ENCODE results near the gene IFT52.
A peak's percentile ranks its signal among the peaks of the same experiment; 100 is the strongest.

IFT52 gene

DNA sequence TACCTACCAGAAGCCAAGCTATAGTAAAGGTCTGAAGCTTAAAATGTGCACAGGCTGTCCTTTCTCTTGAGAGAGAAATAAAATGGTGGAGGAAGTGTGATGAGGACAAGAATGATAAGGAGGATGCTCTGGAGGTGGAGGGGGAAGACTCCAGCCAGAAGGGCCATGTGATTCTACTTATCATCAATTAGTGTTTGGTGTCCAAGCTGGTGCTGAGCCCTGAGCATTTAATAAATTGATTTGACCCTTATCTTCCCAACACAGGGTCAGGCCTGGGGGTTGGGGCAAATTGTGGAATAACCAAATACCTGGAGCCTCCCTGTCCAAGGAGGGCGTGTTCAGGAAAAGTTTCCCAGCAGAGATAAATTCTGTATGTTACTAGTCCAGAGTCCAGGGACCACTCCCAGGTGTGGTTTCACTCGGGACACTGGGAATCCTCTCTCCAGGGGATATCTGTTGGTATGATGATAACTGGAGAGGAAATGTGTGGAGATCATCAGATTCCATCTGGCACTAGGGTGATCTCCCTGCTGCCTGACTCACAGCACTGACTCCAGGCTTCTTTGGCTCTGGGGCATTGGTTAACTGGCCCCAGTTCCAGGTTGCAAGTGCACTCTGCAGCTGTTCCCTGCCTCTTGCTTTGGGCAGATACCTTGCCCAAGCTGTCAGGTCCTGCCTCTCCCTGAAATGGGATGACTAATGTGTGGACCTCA, 72.4 kb downstream of the IFT52 start:
- H3K4me2 ChIP-seq, result no peak overlapping the region

GRCh38 chr20:43665466-43666176, 74.9 kb downstream of the IFT52 start:
- no peak overlapping the region for H3K4me2 ChIP-seq
- no peak overlapping the region for H2AFZ ChIP-seq (ENCODE audit: low read depth)

More for the DNA sequence above, 72.4 kb downstream of the IFT52 start:
- no peak overlapping the region for H3K9ac ChIP-seq
- no peak overlapping the region for H3K4me3 ChIP-seq (IDR thresholded peaks at IDR 0.05; ENCODE audit: insufficient read depth, low read depth, low read length)
- TF ChIP-seq, protein P1, sequence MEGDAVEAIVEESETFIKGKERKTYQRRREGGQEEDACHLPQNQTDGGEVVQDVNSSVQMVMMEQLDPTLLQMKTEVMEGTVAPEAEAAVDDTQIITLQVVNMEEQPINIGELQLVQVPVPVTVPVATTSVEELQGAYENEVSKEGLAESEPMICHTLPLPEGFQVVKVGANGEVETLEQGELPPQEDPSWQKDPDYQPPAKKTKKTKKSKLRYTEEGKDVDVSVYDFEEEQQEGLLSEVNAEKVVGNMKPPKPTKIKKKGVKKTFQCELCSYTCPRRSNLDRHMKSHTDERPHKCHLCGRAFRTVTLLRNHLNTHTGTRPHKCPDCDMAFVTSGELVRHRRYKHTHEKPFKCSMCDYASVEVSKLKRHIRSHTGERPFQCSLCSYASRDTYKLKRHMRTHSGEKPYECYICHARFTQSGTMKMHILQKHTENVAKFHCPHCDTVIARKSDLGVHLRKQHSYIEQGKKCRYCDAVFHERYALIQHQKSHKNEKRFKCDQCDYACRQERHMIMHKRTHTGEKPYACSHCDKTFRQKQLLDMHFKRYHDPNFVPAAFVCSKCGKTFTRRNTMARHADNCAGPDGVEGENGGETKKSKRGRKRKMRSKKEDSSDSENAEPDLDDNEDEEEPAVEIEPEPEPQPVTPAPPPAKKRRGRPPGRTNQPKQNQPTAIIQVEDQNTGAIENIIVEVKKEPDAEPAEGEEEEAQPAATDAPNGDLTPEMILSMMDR (conservative IDR thresholded peaks at IDR 0.05; ENCODE audit: low read depth, low read length), result no peak
- H3K36me3 ChIP-seq (ENCODE audit: insufficient read depth), result no peaks in the 10 kb centered on the region
- H3K27ac ChIP-seq, result no peak overlapping the region
- peaks cover 10% of the 10 kb centered on the region for H3K79me2 ChIP-seq (ENCODE audit: insufficient read depth, low read depth)
- H3K27me3 ChIP-seq (ENCODE audit: insufficient read depth, low read depth), result no peaks in the 10 kb centered on the region
- no peaks in the 10 kb centered on the region for H4K20me1 ChIP-seq (ENCODE audit: insufficient read depth)
- H2AFZ ChIP-seq (ENCODE audit: low read depth), result no peak overlapping the region
- peaks cover 12% of the 10 kb centered on the region for H3K4me1 ChIP-seq (ENCODE audit: low read depth, poor library complexity, severe bottlenecking)

GRCh38 chr20:43666376-43667328, 75.9 kb downstream of the IFT52 start, which contains the start of gene MYBL2:
TSS of gene MYBL2 (plus strand) at chr20:43667114. CDS start at chr20:43667284, 170 bp downstream.
- Histone ChIP-seq H3K36me3 (ENCODE audit: insufficient read depth) (no peaks in the 10 kb centered on the region; the same call in 1 of the 2 replicates), H3K4me2 (peak within 1 kb of the TSS; percentile 76), H3K9ac (peak within 1 kb of the TSS; percentile 95), H3K4me3 (IDR thresholded peaks at IDR 0.05; ENCODE audit: insufficient read depth, low read depth, low read length) (no peak within 1 kb of the TSS), H3K27ac (peak within 1 kb of the TSS; percentile 66), H4K20me1 (ENCODE audit: insufficient read depth) (no peaks in the 10 kb centered on the region), H3K27me3 (ENCODE audit: insufficient read depth, low read depth) (no peaks in the 10 kb centered on the region), H2AFZ (ENCODE audit: low read depth) (peak within 1 kb of the TSS; percentile 91), H3K4me1 (ENCODE audit: low read depth, poor library complexity, severe bottlenecking) (peaks cover 26% of the 10 kb centered on the region), H3K79me2 (ENCODE audit: insufficient read depth, low read depth) (peaks cover 45% of the 10 kb centered on the region)
- TF ChIP-seq, protein P1 (conservative IDR thresholded peaks at IDR 0.05; ENCODE audit: low read depth, low read length), result no peak

More at GRCh38 chr20:43665466-43666176, 74.9 kb downstream of the IFT52 start:
- Histone ChIP-seq H3K27ac (no peak overlapping the region), H3K79me2 (ENCODE audit: insufficient read depth, low read depth) (peaks cover 35% of the 10 kb centered on the region), H3K4me3 (IDR thresholded peaks at IDR 0.05; ENCODE audit: insufficient read depth, low read depth, low read length) (no peak overlapping the region), H3K27me3 (ENCODE audit: insufficient read depth, low read depth) (no peaks in the 10 kb centered on the region), H4K20me1 (ENCODE audit: insufficient read depth) (no peaks in the 10 kb centered on the region), H3K4me1 (ENCODE audit: low read depth, poor library complexity, severe bottlenecking) (peaks cover 24% of the 10 kb centered on the region), H3K36me3 (ENCODE audit: insufficient read depth) (no peaks in the 10 kb centered on the region; the same call in 1 of the 2 replicates), H3K9ac (no peak overlapping the region)
- TF ChIP-seq, protein P1 (conservative IDR thresholded peaks at IDR 0.05; ENCODE audit: low read depth, low read length), result no peak
